Measurements from ENCODE around the gene SPTSSB.

- TF ChIP-seq EZH2 (IDR thresholded peaks at IDR 0.05; ENCODE audit: insufficient read depth, poor library complexity, severe bottlenecking) (no peak), EZH2phosphoT487 (IDR thresholded peaks at IDR 0.05; ENCODE audit: insufficient read depth, low read depth) (no peak)
Measured at GRCh38 chr3:161358488-161358887, 12.8 kb downstream of the SPTSSB start.

Measured in GM23248 (cell line).